HepG2 (cell line): ENCODE results near the gene STARD10. TPM values are rescaled to one million over a fixed set of nuclear protein-coding genes. Genes with fewer than 3 reads are reported as not detected.
A peak's percentile ranks its signal among the peaks of the same experiment; 100 is the strongest.

ENCODE experiments used
- DNMT1 ChIP-seq: sonication (generic); formaldehyde crosslinking; IDR thresholded peaks from 2 replicates; pipeline ENCODE4 v1.5.1; 2020; ENCODE audit warnings: mild to moderate bottlenecking, missing genetic modification reagents
- DPF2 ChIP-seq: sonication (generic); formaldehyde crosslinking; IDR thresholded peaks from 2 replicates; pipeline ENCODE4 v1.4.0; 2020; ENCODE audit warnings: mild to moderate bottlenecking, low read depth, missing genetic modification reagents, borderline replicate concordance
- JDP2 ChIP-seq: sonication (generic); formaldehyde crosslinking; IDR thresholded peaks from 2 replicates; pipeline ENCODE4 v1.8.1; 2022; ENCODE audit warnings: missing genetic modification reagents, borderline replicate concordance
- KDM5B ChIP-seq: sonication (generic); formaldehyde crosslinking; IDR thresholded peaks from 2 replicates; pipeline ENCODE4 v1.4.0; 2020; ENCODE audit warnings: missing genetic modification reagents, mild to moderate bottlenecking, borderline replicate concordance
- KIAA2018 ChIP-seq: sonication (generic); formaldehyde crosslinking; IDR thresholded peaks from 2 replicates; pipeline ENCODE4 v1.5.0; 2020; ENCODE audit warnings: mild to moderate bottlenecking, missing genetic modification reagents, borderline replicate concordance
- KMT2A ChIP-seq: sonication (generic); formaldehyde crosslinking; IDR thresholded peaks from 2 replicates; pipeline ENCODE4 v1.4.0; 2020; ENCODE audit warnings: missing genetic modification reagents
- MIER3 ChIP-seq: IDR thresholded peaks from 2 replicates; pipeline ENCODE4 v1.6.1; 2016; ENCODE audit warnings: missing compliant biosample characterization, borderline replicate concordance
- MXD4 ChIP-seq: IDR thresholded peaks from 2 replicates; pipeline ENCODE4 v1.6.1; 2016; ENCODE audit warnings: mild to moderate bottlenecking, missing biosample characterization, missing genetic modification reagents
- NFE2L2 ChIP-seq: fragments of 150-350 bp; IDR thresholded peaks from 2 replicates; pipeline ENCODE4 v1.6.1; 2014; ENCODE audit warnings: low read length
- PAWR ChIP-seq: sonication (generic); formaldehyde crosslinking; IDR thresholded peaks from 2 replicates; pipeline ENCODE4 v1.4.0; 2020; ENCODE audit warnings: missing genetic modification reagents, mild to moderate bottlenecking, borderline replicate concordance
- RFXANK ChIP-seq: IDR thresholded peaks from 2 replicates; pipeline ENCODE4 v1.6.1; 2016
- ZFY ChIP-seq: sonication (generic); formaldehyde crosslinking; IDR thresholded peaks from 2 replicates; pipeline ENCODE4 v1.4.0; 2020; ENCODE audit warnings: missing genetic modification reagents
- ZNF18 ChIP-seq: sonication (generic); formaldehyde crosslinking; IDR thresholded peaks from 2 replicates; pipeline ENCODE4 v1.8.0; 2022; ENCODE audit warnings: mild to moderate bottlenecking, missing genetic modification reagents; ENCODE audit not compliant: insufficient replicate concordance
- ZNF30 ChIP-seq: sonication (generic); formaldehyde crosslinking; IDR thresholded peaks from 2 replicates; pipeline ENCODE4 v1.5.0; 2020; ENCODE audit warnings: mild to moderate bottlenecking, missing genetic modification reagents
- polyA plus RNA-seq, 8 experiments: library from polyadenylated mRNA; depleted of rRNA in 3 of 8; stranded (reverse) in 7 of 8; unstranded in 1 of 8; fragments of >200 nt; fragmentation: Illumina TruSeq in 4 of 8; extraction: Trizol in 4 of 8; gene quantifications; 2 replicates each; pipeline versions ENCODE4 v1.2.1 to v1.2.3, GENCODE V29; 2011 to 2016; ENCODE audit warnings: low read depth in 4 of 8, missing spikeins in 1 of 8, mixed read lengths in 1 of 8; ENCODE audit not compliant: insufficient read depth in 1 of 8
- total RNA-seq, 5 experiments: library from RNA; depleted of rRNA; stranded (reverse); fragments of >200 nt; fragmentation: Illumina TruSeq; extraction: Trizol; gene quantifications; 2 replicates each; pipeline ENCODE4 v1.2.3, GENCODE V29; 2016; ENCODE audit warnings: low read depth in 1 of 5
- TF ChIP-seq, protein P1 (sequence below): sonication (generic); formaldehyde crosslinking; IDR thresholded peaks from 2 replicates; pipeline ENCODE4 v1.5.0; 2020; ENCODE audit warnings: missing genetic modification reagents

STARD10 gene
- total and polyA plus RNA-seq, 2 of the 13 experiments (the other 11 are each of a cell fraction or from before 2014, with no cell fraction given), result 260 to 341 TPM

DNA sequence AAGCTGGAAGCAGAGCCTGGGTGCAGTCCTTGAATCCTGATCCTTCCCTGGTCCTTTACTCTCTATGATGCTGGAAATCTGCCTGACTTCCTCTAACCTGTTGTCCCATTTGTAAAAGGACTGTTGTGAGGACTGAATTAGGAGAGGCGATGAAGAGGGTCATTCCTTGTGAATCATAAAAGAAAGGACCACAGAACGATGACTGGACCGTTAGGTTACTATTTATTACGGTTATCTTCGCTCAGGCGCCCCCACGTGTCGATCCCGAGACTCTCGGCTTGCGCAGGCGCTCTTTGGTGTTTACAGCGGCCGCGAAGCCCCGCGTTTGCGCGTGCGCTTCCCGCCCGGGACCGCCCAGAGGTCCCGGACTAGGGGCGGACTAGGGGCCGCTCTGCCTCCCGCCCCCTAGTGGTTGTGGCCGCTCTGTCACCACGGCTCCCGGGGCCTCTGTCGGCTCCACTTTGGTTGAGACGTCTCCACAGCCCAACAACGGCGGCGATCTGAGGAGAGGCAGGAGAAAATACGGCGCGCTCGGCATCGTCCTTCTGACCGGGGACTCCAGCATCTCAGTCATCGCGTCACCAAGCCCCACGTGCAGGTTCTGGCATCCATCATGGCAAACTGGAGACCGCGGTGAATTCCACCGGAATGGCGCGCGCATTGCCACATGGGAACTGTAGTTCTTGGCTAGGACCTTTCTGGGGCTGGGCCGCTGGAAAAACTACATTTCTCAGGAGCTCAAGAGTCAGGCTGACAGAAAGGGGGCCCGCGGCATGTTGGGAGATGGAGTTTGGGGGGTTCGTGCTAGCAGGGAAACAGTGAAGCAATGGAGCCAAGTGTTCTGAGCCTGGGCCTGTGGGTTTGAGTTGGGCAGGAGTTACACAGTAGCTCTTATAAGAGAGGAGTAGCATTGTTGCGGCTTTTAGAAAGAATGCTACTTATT is at the start of gene STARD10 (continued):
- TF ChIP-seq KIAA2018 (CRISPR knock-in tag) (no peak), RFXANK (CRISPR knock-in tag) (0 out of 2 replicates have a peak, but pooled peaks have one; percentile 33), JDP2 (CRISPR knock-in tag) (no peak), PAWR (CRISPR knock-in tag) (no peak), DPF2 (no peak), NFE2L2 (0 out of 2 replicates have a peak, but pooled peaks have one; percentile 3), ZFY (CRISPR knock-in tag) (peak; percentile 81), DNMT1 (CRISPR knock-in tag) (no peak), KDM5B (CRISPR knock-in tag) (no peak; the same call in 1 of the 2 replicates), ZNF30 (CRISPR knock-in tag) (no peak), MXD4 (CRISPR knock-in tag) (peak; percentile 75), ZNF18 (CRISPR knock-in tag) (no peak), MIER3 (CRISPR knock-in tag) (peak; percentile 69; the same call in 1 of the 2 replicates), KMT2A (CRISPR knock-in tag) (peak; percentile 34; the same call in 1 of the 2 replicates)
- TF ChIP-seq, protein P1, sequence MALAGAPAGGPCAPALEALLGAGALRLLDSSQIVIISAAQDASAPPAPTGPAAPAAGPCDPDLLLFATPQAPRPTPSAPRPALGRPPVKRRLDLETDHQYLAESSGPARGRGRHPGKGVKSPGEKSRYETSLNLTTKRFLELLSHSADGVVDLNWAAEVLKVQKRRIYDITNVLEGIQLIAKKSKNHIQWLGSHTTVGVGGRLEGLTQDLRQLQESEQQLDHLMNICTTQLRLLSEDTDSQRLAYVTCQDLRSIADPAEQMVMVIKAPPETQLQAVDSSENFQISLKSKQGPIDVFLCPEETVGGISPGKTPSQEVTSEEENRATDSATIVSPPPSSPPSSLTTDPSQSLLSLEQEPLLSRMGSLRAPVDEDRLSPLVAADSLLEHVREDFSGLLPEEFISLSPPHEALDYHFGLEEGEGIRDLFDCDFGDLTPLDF, result peak; percentile 78
